22Rv1 (cell line): ENCODE measurements around the gene IL24.

ENCODE experiments used
- CTCF ChIP-seq: fragments of 450-650 bp; IDR thresholded peaks from 2 replicates; pipeline ENCODE4 v1.5.1; 2017; ENCODE audit warnings: mild to moderate bottlenecking
- ZFX ChIP-seq: fragments of 450-650 bp; IDR thresholded peaks from 2 replicates; pipeline ENCODE4 v1.6.1; 2017; ENCODE audit warnings: antibody characterized with exemption, borderline replicate concordance

GRCh38 chr1:206872139-206872538, 25.1 kb upstream of the IL24 start:
- no peak for TF ChIP-seq CTCF
- no peak for TF ChIP-seq ZFX
